Measurements from ENCODE around the gene DLX5.
A peak's percentile ranks its signal among the peaks of the same experiment; 100 is the strongest.
"Not testable (repeated sequence)": the region's sequence is repeated elsewhere in the genome, so short reads cannot be mapped to it uniquely, and the experiment has no call there.

The DLX5 gene

GRCh38 chr7:97024209-97025129, at the start of gene DLX5:
Gene DLX5 (minus strand): TSS chr7:97024831. CDS start chr7:97024623, 208 bp downstream.
- in situ Hi-C loops (cut with HindIII; ENCODE audit: low pct_ligation_motif_present, low pct_unique_long_range_greater_than_20kb, low sequenced_read_pairs): no loop called here

GRCh38 chr7:97072025-97072424, 47.4 kb upstream of the DLX5 start:
- in situ Hi-C loops (cut with HindIII; ENCODE audit: low pct_ligation_motif_present, low pct_unique_long_range_greater_than_20kb, low sequenced_read_pairs); DNase-seq: not testable (repeated sequence)

More at GRCh38 chr7:97024209-97025129, at the start of gene DLX5:
- DNase-seq: no peak

- peak; percentile 58 for DNase-seq
- in situ Hi-C loops (cut with HindIII; ENCODE audit: low pct_ligation_motif_present, low pct_unique_long_range_greater_than_20kb, low sequenced_read_pairs): no loop called here
Measured at GRCh38 chr7:97064972-97065587, 40.4 kb upstream of the DLX5 start.

DNA sequence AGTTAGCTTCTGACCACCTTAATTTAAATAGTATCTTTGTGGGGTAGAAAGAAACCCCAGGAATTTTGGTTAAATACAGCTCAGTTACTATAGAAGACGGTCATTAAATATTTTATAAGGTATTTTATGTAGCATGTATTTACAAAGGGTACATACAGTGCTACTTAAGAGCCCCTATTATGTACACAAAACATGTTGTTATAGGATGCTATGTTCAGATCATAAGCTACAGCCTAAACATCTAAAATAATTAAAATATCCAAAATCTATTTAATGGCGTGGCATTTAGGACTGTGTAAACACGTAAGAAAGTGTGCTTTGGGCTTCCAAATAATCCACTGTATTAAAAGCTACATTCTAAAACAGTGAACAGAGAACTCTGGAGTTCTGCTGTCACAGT, 39.4 kb upstream of the DLX5 start:
- in situ Hi-C loops (cut with HindIII; ENCODE audit: low pct_ligation_motif_present, low pct_unique_long_range_greater_than_20kb, low sequenced_read_pairs): no loop called here
- DNase-seq: no peak

- no peak for DNase-seq
- in situ Hi-C loops (cut with HindIII; ENCODE audit: low pct_ligation_motif_present, low pct_unique_long_range_greater_than_20kb, low sequenced_read_pairs): no loop called here
Measured at GRCh38 chr7:97043281-97043680, 18.6 kb upstream of the DLX5 start.

DNA sequence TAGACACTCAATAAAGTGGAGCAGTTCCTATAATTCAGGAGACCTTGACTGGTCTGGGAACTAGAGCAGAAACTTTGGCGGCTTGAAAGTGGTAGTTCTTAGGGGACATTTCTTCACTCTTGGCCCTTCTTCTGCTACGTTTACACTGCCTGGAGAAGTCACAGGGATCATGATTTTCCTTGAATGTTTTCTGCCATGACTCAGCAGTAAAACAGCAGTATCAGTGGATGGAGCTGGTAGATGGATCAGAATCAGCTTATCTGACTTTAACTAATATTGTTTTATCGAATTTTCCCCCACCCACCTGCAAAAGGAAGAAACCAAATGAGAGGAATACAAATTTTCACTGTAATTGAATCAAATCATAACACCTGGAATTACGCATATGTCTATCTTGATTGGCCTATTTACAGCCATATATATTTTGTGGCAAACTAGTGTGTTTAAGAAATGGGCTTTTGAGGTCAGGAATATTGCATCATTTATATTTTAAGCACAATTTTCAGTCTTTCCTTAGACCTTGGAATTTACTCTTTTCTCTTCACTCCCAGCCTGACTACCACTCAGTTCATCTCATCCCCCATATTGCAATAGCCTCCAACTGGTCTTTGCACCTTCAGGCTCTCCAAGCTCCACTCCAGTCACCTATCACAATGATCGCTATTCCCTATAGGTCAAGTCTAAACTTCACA, 14.9 kb upstream of the DLX5 start:
- in situ Hi-C loops (cut with HindIII; ENCODE audit: low pct_ligation_motif_present, low pct_unique_long_range_greater_than_20kb, low sequenced_read_pairs): no loop called here
- DNase-seq: no peak

GRCh38 chr7:97034213-97034852, 9.7 kb upstream of the DLX5 start:
- DNase-seq; in situ Hi-C loops (cut with HindIII; ENCODE audit: low pct_ligation_motif_present, low pct_unique_long_range_greater_than_20kb, low sequenced_read_pairs): not testable (repeated sequence)

- peak; percentile 82 for DNase-seq
- in situ Hi-C loops (cut with HindIII; ENCODE audit: low pct_ligation_motif_present, low pct_unique_long_range_greater_than_20kb, low sequenced_read_pairs): no loop called here
Measured at GRCh38 chr7:97027427-97028234, 3.0 kb upstream of the DLX5 start.

DNA sequence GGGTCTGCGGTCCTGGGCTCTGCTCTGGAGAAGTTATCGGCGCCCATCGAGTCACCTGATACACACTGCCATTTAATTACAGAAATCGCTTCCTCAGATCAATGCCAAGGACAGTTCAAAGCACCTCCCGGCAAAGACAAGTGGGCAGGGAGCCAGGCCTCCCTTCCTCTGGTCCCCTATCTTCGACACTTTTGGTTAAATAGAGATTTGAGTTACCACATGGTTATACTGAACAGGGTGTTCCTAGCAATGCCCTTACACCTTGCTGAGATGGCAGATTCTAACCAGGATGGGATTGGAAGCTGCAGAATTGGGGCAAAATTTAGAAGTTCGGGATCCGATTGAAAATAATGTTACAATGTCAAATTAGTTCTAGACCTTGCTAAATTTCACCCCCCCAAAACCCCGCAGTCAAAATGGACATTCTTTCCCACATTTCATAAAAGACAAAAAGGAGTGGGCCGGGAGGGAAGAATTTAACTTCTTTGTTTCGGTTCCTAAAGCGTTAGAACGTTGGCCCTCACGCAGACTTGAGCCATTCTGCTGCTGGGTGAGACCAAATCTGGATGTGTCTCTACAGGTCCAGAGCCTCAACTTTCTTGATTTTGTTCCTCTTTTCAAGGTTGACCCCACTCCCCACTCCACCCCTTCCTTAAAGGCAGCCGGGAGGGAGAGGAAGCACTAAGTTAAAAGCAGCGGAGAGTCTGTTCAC, 2.2 kb upstream of the DLX5 start:
- in situ Hi-C loops (cut with HindIII; ENCODE audit: low pct_ligation_motif_present, low pct_unique_long_range_greater_than_20kb, low sequenced_read_pairs): no loop called here
- DNase-seq: no peak

GRCh38 chr7:97025983-97026714, 1.5 kb upstream of the DLX5 start:
- DNase-seq: no peak
- in situ Hi-C loops (cut with HindIII; ENCODE audit: low pct_ligation_motif_present, low pct_unique_long_range_greater_than_20kb, low sequenced_read_pairs): no loop called here

DNA sequence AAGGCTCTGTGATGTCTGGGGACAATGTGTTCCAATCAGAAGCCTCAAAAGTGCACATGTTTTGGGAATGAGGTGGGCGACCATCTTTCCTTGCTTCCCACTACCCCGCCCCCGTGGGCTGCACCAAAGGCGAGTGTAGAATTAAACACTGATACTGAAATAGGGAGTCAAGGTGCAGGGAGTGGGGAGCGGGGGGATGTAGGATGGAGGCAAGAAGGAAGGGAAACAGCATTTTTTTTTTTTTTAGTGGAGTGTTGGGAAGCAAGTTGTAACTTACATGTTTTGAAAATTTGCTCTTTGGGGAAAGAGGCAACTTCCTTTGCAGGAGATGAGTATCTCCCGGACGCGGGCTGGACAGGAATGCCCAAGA, 484 bp upstream of the DLX5 start:
- no peak for DNase-seq
- in situ Hi-C loops (cut with HindIII; ENCODE audit: low pct_ligation_motif_present, low pct_unique_long_range_greater_than_20kb, low sequenced_read_pairs): no loop called here

DNA sequence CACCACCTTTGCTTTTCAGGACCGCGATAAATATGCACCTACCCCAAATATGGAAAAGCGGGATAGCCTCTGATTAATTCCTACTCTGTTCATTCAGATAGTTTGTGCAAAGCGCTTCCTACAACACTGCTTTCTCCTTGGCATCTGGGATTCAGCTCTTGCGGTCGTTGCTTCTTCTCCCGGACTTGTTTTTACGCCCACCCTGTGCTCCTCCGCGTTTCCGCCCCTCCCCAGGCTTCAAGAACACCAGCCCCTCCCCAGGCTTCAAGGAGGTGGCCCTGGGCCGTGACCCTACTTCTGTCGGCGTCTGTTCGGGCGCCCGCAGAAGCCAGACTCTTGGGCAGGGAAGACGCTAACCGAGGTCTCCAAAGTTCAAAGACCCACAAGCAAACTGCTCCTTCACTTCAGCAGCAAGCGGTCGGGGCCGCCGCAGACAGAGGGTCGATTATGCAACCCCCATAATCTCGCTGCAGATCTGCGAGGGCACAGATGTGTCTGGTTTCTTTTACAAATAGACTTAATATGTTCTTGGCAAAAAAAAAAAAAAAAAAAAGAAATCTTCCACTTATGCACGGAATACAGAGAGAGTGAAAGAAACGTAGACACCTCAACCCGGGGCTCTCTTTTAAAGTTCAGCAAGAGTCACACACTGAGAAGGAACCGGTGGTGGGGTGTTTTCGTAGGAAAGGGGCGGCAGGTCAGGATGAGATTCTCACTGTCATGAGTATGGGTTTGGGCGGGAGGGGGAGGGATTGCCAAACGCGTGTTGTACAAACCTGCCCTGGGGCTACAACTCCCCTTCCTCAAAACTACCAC, 1.9 kb downstream of the DLX5 start:
- in situ Hi-C loops (cut with HindIII; ENCODE audit: low pct_ligation_motif_present, low pct_unique_long_range_greater_than_20kb, low sequenced_read_pairs): no loop called here
- no peak for DNase-seq

DNA sequence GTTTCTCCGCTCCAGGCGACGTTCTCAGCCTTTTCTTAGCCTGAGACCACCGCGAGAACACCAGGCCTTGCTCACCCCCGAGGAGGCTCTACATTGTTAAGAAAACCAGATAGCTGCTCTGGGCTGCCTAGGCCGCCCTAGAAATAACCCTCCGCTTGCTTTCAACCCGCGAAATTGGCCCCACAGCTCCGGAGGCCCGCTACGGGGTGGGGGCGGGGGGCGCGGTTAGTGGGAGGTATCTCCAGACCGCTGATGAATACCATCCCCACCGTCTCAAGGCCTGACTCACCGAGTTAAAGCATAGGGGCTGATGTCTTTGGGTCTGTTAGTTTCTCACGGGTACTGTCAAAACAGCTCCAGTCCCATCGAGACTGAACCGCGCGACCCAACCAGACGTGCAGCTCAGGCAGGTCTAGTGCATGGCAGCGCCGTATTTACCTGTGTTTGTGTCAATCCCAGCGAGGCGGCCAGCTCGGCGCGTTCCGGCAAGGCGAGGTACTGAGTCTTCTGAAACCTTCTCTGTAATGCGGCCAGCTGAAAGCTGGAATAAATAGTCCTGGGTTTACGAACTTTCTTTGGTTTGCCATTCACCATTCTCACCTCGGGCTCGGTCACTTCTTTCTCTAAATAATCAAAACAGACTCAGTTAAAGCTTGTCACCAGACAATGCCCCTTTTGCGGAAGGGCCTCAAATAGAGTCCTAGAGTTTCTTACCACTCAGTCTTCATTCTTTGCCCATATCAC, 2.7 kb downstream of the DLX5 start:
- no peak for DNase-seq
- in situ Hi-C loops (cut with HindIII; ENCODE audit: low pct_ligation_motif_present, low pct_unique_long_range_greater_than_20kb, low sequenced_read_pairs): no loop called here

- no peak for DNase-seq
- in situ Hi-C loops (cut with HindIII; ENCODE audit: low pct_ligation_motif_present, low pct_unique_long_range_greater_than_20kb, low sequenced_read_pairs): no loop called here
Measured at GRCh38 chr7:97020996-97021746, 3.5 kb downstream of the DLX5 start.

DNA sequence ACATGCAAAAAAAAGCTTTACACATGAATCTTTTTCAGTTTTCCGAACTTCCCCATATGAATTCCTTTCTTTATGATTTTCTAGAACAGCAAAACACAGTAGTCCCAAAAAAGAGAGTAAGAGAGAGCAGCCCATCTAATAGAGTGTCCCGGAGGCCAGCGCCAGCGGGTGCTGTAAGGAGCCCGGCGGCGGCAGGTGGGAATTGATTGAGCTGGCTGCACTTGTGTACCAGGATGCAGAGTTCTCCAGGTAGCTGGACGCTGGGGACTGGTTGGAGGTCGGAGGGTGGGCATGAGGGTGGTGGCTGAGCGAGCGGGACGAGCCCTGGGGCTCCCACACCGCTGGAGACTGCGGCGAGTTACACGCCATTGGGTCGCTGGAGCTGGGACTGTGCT, 4.0 kb downstream of the DLX5 start:
- in situ Hi-C loops (cut with HindIII; ENCODE audit: low pct_ligation_motif_present, low pct_unique_long_range_greater_than_20kb, low sequenced_read_pairs): no loop called here
- DNase-seq: no peak
